Measurements from ENCODE around the gene SUSD6. TPM values are rescaled to one million over a fixed set of nuclear protein-coding genes. Genes with fewer than 3 reads are reported as not detected.
A peak's percentile ranks its signal among the peaks of the same experiment; 100 is the strongest.

Gene SUSD6
- total and polyA plus RNA-seq, 2 experiments from 2014 or later: 2.8 to 3.4 TPM

GRCh38 chr14:69580009-69580577 is 31.3 kb upstream of the SUSD6 start (continued):
- TF ChIP-seq, protein P1, sequence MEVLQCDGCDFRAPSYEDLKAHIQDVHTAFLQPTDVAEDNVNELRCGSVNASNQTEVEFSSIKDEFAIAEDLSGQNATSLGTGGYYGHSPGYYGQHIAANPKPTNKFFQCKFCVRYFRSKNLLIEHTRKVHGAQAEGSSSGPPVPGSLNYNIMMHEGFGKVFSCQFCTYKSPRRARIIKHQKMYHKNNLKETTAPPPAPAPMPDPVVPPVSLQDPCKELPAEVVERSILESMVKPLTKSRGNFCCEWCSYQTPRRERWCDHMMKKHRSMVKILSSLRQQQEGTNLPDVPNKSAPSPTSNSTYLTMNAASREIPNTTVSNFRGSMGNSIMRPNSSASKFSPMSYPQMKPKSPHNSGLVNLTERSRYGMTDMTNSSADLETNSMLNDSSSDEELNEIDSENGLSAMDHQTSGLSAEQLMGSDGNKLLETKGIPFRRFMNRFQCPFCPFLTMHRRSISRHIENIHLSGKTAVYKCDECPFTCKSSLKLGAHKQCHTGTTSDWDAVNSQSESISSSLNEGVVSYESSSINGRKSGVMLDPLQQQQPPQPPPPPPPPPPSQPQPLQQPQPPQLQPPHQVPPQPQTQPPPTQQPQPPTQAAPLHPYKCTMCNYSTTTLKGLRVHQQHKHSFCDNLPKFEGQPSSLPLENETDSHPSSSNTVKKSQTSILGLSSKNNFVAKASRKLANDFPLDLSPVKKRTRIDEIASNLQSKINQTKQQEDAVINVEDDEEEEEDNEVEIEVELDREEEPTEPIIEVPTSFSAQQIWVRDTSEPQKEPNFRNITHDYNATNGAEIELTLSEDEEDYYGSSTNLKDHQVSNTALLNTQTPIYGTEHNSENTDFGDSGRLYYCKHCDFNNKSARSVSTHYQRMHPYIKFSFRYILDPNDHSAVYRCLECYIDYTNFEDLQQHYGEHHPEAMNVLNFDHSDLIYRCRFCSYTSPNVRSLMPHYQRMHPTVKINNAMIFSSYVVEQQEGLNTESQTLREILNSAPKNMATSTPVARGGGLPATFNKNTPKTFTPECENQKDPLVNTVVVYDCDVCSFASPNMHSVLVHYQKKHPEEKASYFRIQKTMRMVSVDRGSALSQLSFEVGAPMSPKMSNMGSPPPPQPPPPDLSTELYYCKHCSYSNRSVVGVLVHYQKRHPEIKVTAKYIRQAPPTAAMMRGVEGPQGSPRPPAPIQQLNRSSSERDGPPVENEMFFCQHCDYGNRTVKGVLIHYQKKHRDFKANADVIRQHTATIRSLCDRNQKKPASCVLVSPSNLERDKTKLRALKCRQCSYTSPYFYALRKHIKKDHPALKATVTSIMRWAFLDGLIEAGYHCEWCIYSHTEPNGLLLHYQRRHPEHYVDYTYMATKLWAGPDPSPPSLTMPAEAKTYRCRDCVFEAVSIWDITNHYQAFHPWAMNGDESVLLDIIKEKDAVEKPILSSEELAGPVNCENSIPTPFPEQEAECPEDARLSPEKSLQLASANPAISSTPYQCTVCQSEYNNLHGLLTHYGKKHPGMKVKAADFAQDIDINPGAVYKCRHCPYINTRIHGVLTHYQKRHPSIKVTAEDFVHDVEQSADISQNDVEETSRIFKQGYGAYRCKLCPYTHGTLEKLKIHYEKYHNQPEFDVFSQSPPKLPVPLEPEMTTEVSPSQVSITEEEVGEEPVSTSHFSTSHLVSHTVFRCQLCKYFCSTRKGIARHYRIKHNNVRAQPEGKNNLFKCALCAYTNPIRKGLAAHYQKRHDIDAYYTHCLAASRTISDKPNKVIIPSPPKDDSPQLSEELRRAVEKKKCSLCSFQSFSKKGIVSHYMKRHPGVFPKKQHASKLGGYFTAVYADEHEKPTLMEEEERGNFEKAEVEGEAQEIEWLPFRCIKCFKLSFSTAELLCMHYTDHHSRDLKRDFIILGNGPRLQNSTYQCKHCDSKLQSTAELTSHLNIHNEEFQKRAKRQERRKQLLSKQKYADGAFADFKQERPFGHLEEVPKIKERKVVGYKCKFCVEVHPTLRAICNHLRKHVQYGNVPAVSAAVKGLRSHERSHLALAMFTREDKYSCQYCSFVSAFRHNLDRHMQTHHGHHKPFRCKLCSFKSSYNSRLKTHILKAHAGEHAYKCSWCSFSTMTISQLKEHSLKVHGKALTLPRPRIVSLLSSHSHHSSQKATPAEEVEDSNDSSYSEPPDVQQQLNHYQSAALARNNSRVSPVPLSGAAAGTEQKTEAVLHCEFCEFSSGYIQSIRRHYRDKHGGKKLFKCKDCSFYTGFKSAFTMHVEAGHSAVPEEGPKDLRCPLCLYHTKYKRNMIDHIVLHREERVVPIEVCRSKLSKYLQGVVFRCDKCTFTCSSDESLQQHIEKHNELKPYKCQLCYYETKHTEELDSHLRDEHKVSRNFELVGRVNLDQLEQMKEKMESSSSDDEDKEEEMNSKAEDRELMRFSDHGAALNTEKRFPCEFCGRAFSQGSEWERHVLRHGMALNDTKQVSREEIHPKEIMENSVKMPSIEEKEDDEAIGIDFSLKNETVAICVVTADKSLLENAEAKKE (CRISPR knock-in tag; IDR thresholded peaks at IDR 0.05): no peak
- TF ChIP-seq EZH2phosphoT487 (IDR thresholded peaks at IDR 0.05; ENCODE audit: unreplicated experiment) (no peak), NANOG (IDR thresholded peaks at IDR 0.05; ENCODE audit: borderline replicate concordance) (no peak), CREB1 (CRISPR knock-in tag; IDR thresholded peaks at IDR 0.05; ENCODE audit: low read depth) (0 out of 2 replicates have a peak, but pooled peaks have one; percentile 23), STAT1 (IDR thresholded peaks at IDR 0.05; ENCODE audit: unreplicated experiment) (no peak), REST (IDR thresholded peaks at IDR 0.05; ENCODE audit: unreplicated experiment) (no peak), EZH2 (IDR thresholded peaks at IDR 0.05; ENCODE audit: low read depth, unreplicated experiment) (no peak), JUNB (IDR thresholded peaks at IDR 0.05; ENCODE audit: unreplicated experiment) (no peak)
- TF ChIP-seq, protein P2, sequence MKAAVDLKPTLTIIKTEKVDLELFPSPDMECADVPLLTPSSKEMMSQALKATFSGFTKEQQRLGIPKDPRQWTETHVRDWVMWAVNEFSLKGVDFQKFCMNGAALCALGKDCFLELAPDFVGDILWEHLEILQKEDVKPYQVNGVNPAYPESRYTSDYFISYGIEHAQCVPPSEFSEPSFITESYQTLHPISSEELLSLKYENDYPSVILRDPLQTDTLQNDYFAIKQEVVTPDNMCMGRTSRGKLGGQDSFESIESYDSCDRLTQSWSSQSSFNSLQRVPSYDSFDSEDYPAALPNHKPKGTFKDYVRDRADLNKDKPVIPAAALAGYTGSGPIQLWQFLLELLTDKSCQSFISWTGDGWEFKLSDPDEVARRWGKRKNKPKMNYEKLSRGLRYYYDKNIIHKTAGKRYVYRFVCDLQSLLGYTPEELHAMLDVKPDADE (IDR thresholded peaks at IDR 0.05): no peak
- TF ChIP-seq, protein P3, sequence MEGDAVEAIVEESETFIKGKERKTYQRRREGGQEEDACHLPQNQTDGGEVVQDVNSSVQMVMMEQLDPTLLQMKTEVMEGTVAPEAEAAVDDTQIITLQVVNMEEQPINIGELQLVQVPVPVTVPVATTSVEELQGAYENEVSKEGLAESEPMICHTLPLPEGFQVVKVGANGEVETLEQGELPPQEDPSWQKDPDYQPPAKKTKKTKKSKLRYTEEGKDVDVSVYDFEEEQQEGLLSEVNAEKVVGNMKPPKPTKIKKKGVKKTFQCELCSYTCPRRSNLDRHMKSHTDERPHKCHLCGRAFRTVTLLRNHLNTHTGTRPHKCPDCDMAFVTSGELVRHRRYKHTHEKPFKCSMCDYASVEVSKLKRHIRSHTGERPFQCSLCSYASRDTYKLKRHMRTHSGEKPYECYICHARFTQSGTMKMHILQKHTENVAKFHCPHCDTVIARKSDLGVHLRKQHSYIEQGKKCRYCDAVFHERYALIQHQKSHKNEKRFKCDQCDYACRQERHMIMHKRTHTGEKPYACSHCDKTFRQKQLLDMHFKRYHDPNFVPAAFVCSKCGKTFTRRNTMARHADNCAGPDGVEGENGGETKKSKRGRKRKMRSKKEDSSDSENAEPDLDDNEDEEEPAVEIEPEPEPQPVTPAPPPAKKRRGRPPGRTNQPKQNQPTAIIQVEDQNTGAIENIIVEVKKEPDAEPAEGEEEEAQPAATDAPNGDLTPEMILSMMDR (conservative IDR thresholded peaks at IDR 0.05; ENCODE audit: low read depth in 2 of 2): peak; percentile 78 to 86

Data from GM23338 (cell line).